ENCODE results near the gene RANBP10. TPM values are rescaled to one million over a fixed set of nuclear protein-coding genes. Genes with fewer than 3 reads are reported as not detected.

The RANBP10 gene
- total and polyA plus RNA-seq, 2 of the 13 experiments (the other 11 are each of a cell fraction or from before 2014, with no cell fraction given), result 9.2 to 22.7 TPM

- TF ChIP-seq HOXA7 (CRISPR knock-in tag; IDR thresholded peaks at IDR 0.05) (no peak), ATF7 (IDR thresholded peaks at IDR 0.05) (peak; percentile 71), ATF7 (CRISPR knock-in tag; IDR thresholded peaks at IDR 0.05) (no peak), PRPF4 (IDR thresholded peaks at IDR 0.05; ENCODE audit: low read depth, low read length, poor library complexity, severe bottlenecking) (no peak), SP2 (CRISPR knock-in tag; IDR thresholded peaks at IDR 0.05) (no peak), NR0B2 (CRISPR knock-in tag; IDR thresholded peaks at IDR 0.05) (no peak), CEBPB (IDR thresholded peaks at IDR 0.05; ENCODE audit: borderline replicate concordance, low read depth, low read length) (peak; percentile 47; the same call in 1 of the 2 replicates), CEBPG (CRISPR knock-in tag; IDR thresholded peaks at IDR 0.05) (peak; percentile 31; the same call in 1 of the 2 replicates), ATF4 (CRISPR knock-in tag; IDR thresholded peaks at IDR 0.05) (peak in 1 of 2 experiments; percentile 50; a peak in 2 of 4 replicates)
- Histone ChIP-seq H3K4me3 (replicated peaks in 1 of 3; ENCODE audit: insufficient read depth in 1 of 3, low read depth in 2 of 3, low read length in 3 of 3) (no peak overlapping the region), H3K9me3 (ENCODE audit: low read length) (peaks cover 5% of the 10 kb centered on the region; the same call in 1 of the 2 replicates), H3K36me3 (replicated peaks in 1 of 2; ENCODE audit: control insufficient read depth in 1 of 2, insufficient read depth in 2 of 2, low read length in 2 of 2) (peaks cover 2 to 19% of the 10 kb centered on the region in 2 experiments), H3K9ac (ENCODE audit: insufficient read depth, low read depth, low read length) (no peak overlapping the region), H3K27me3 (ENCODE audit: control insufficient read depth in 1 of 2, insufficient read depth in 2 of 2, low read length in 2 of 2) (no peaks in the 10 kb centered on the region), H3K4me2 (ENCODE audit: low read depth, low read length) (no peak overlapping the region), H2AFZ (ENCODE audit: low read length) (no peak overlapping the region), H3K27ac (ENCODE audit: extremely low read length, insufficient read depth, low read length) (no peak overlapping the region), H3K4me1 (ENCODE audit: insufficient read depth, low read length) (peaks cover 31% of the 10 kb centered on the region), H3K79me2 (ENCODE audit: insufficient read depth, low read length) (peaks cover 13% of the 10 kb centered on the region), H4K20me1 (ENCODE audit: insufficient read depth, low read length) (peaks cover 11% of the 10 kb centered on the region; the same call in 1 of the 2 replicates)
- POLR2A ChIA-PET, result no interaction called here
- no peak for ATAC-seq
- in situ Hi-C loops (cut with HindIII; ENCODE audit: extremely low pct_ligation_motif_present, low pct_unique_long_range_greater_than_20kb), result no loop called here
- no TSS peak for BruUV-seq (replicated peaks)
- DNase-seq (ENCODE audit: low spot score), result no peak
- CTCF ChIA-PET (ENCODE audit: low intra/inter-chr PET ratio, low total read pairs), result no interaction called here
- intact Hi-C loops (cut with micrococcal nuclease; ENCODE audit: unreplicated experiment), result no loop called here
- WGBS (ENCODE audit: low lambda C conversion rate), result 96% methylated on average over 6 of the region's 6 CpGs
- no peak for FAIRE-seq
These were observed 31.1 kb downstream of the RANBP10 start for GRCh38 chr16:67775273-67775672.

Measured in HepG2 (cell line).